K562 (cell line): ENCODE results near the gene NDFIP1. TPM values are rescaled to one million over a fixed set of nuclear protein-coding genes. Genes with fewer than 3 reads are reported as not detected.

ENCODE experiments used
- ATAC-seq: fragments of 200-7000 bp; cut with Tn5 transposase; 3 replicates; pipeline ENCODE4 v1.9.1; 2020; ENCODE audit warnings: moderate library complexity
- BruUV-seq: library from RNA; stranded (reverse); fragments of 400-500 nt; replicated peaks from 2 replicates; lab custom pipeline; 2021; lab: Mats Ljungman, UMichigan
- CTCF ChIA-PET: fragments of 300-600 bp; formaldehyde crosslinking; extraction: SDS; loops from one replicate; lab custom pipeline; 2021; ENCODE audit warnings: low intra/inter-chr PET ratio; lab: Yijun Ruan, JAX
- POLR2A ChIA-PET: fragments of 300-600, 350-650 bp; sonication (Branson Sonifier 250); formaldehyde crosslinking; extraction: SDS; loops from one replicate; lab custom pipeline; 2021; ENCODE audit warnings: antibody characterized with exemption, inconsistent platforms; lab: Yijun Ruan, JAX
- DNase-seq, 4 experiments: peaks; one replicate each; pipeline versions ENCODE4 v3.0.0 to v3.0.0-alpha.2; 2011 to 2018; ENCODE audit warnings: low spot score in 3 of 4, mixed read lengths in 3 of 4; ENCODE audit errors: extremely low read depth in 1 of 4
- FAIRE-seq: peaks from 2 replicates; lab custom pipeline; 2011; peaks lifted over from hg19 to GRCh38; lab: Jason Lieb, UNC
- H2AFZ ChIP-seq: 2 replicates; pipeline ENCODE4 v1.6.0; 2011; ENCODE audit warnings: low read depth, low read length, control low read depth, inconsistent platforms
- H3K27ac ChIP-seq: fragments of 200-600 bp; 3 replicates; pipeline ENCODE4 v1.8.0; 2011; ENCODE audit warnings: low read depth, mild to moderate bottlenecking, control low read depth, inconsistent platforms, low read length, moderate library complexity, mixed read lengths; ENCODE audit errors: extremely low read depth
- H3K27me3 ChIP-seq, 2 experiments: fragments of 300-600 bp in 1 of 2; 2 replicates in 1 of 2; 3 replicates in 1 of 2; pipeline versions ENCODE4 v1.6.0 to v1.8.0; 2011; ENCODE audit warnings: inconsistent platforms in 2 of 2, low read length in 2 of 2, mild to moderate bottlenecking in 1 of 2, mixed read lengths in 1 of 2, moderate library complexity in 1 of 2; ENCODE audit not compliant: control insufficient read depth in 2 of 2, insufficient read depth in 2 of 2
- H3K36me3 ChIP-seq: fragments of 300-600 bp; 3 replicates; pipeline ENCODE4 v1.8.0; 2011; ENCODE audit warnings: mild to moderate bottlenecking, low read length, inconsistent platforms; ENCODE audit not compliant: control insufficient read depth, insufficient read depth
- H3K4me1 ChIP-seq, 2 experiments: fragments of 200-600 bp in 1 of 2; replicated peaks in 1 of 2; 2 replicates in 1 of 2; 3 replicates in 1 of 2; pipeline versions ENCODE4 v1.5.1 to v1.8.0; 2011; ENCODE audit warnings: inconsistent platforms in 2 of 2, low read length in 2 of 2, mild to moderate bottlenecking in 1 of 2, mixed read lengths in 1 of 2, moderate library complexity in 1 of 2; ENCODE audit not compliant: control insufficient read depth in 2 of 2, insufficient read depth in 2 of 2
- H3K4me2 ChIP-seq: 2 replicates; pipeline ENCODE4 v1.6.1; 2011; ENCODE audit warnings: low read length, control low read depth, inconsistent platforms, mixed read lengths; ENCODE audit not compliant: insufficient read depth
- H3K4me3 ChIP-seq: fragments of 200-600 bp; sonication (generic), shearing (Covaris generic); 2 replicates; pipeline ENCODE4 v1.5.1; 2016; ENCODE audit warnings: control low read depth, inconsistent platforms
- H3K79me2 ChIP-seq: fragments of 200-600 bp; 3 replicates; pipeline ENCODE4 v1.8.0; 2011; ENCODE audit warnings: low read length, inconsistent platforms; ENCODE audit not compliant: control insufficient read depth, insufficient read depth
- H3K9ac ChIP-seq, 2 experiments: 2 replicates each; pipeline versions ENCODE4 v1.6.0 to v1.6.1; 2011; ENCODE audit warnings: low read depth in 2 of 2, low read length in 2 of 2, control low read depth in 1 of 2, inconsistent platforms in 1 of 2, mild to moderate bottlenecking in 1 of 2, mixed read lengths in 1 of 2; ENCODE audit not compliant: insufficient read depth in 1 of 2
- H3K9me1 ChIP-seq: one replicate; pipeline ENCODE4 v1.6.0; 2011; ENCODE audit warnings: inconsistent platforms, mild to moderate bottlenecking, low read length, moderate library complexity; ENCODE audit not compliant: control insufficient read depth, insufficient read depth
- H3K9me3 ChIP-seq: replicated peaks from 2 replicates; pipeline ENCODE4 v1.5.1; 2011; ENCODE audit warnings: low read depth, low read length, inconsistent platforms; ENCODE audit not compliant: control insufficient read depth, insufficient read depth
- H4K20me1 ChIP-seq: replicated peaks from 2 replicates; pipeline ENCODE4 v1.6.1; 2011; ENCODE audit warnings: low read length, inconsistent platforms, mixed read lengths; ENCODE audit not compliant: control insufficient read depth, insufficient read depth
- KLF6 ChIP-seq: fragments of 250-450 bp; sonication (Bioruptor Pico); IDR thresholded peaks from 2 replicates; pipeline ENCODE4 v1.4.0; 2020; ENCODE audit warnings: mild to moderate bottlenecking, moderate library complexity, borderline replicate concordance
- RFX1 ChIP-seq: fragments of 450-650 bp; IDR thresholded peaks from 2 replicates; pipeline ENCODE4 v1.6.1; 2016; ENCODE audit warnings: mild to moderate bottlenecking, moderate library complexity
- ZBTB2 ChIP-seq: fragments of 450-650 bp; IDR thresholded peaks from 2 replicates; pipeline ENCODE4 v1.6.1; 2016; ENCODE audit warnings: antibody characterized with exemption
- ZNF277 ChIP-seq: fragments of 250-450 bp; sonication (Bioruptor Pico); IDR thresholded peaks from 2 replicates; pipeline ENCODE4 v1.8.0; 2022; ENCODE audit warnings: inconsistent platforms, mild to moderate bottlenecking, moderate library complexity, borderline replicate concordance
- WGBS: fragments of 100-300 bp; shearing (Covaris generic); methylation state at CpG from one replicate; pipeline ENCODE4 v1.1.6; 2016; ENCODE audit warnings: low coverage, mixed read lengths; ENCODE audit not compliant: insufficient coverage; ENCODE audit errors: missing lambda C conversion rate; 5-methylcytosine and 5-hydroxymethylcytosine counted together
- in situ Hi-C: fragments of 300-500 bp; cut with MboI; formaldehyde crosslinking; loops from 4 replicates; pipeline ENCODE4 v1.15.0; 2018; ENCODE audit warnings: inconsistent platforms, mixed read lengths
- intact Hi-C: fragments of 100-400 bp; cut with micrococcal nuclease; formaldehyde crosslinking; loops from 2 replicates; pipeline ENCODE4 v1.14.2; 2022
- polyA plus RNA-seq, 8 experiments: library from polyadenylated mRNA; depleted of rRNA in 4 of 8; stranded (reverse) in 5 of 8; unstranded in 3 of 8; fragments of >200 nt; fragmentation: Nextera tagmentation in 2 of 8; fragmentation: Illumina TruSeq in 1 of 8; extraction: Ambion mirVana in 2 of 8; extraction: Trizol in 1 of 8; gene quantifications; 2 replicates each; pipeline versions ENCODE4 v1.2.1 to v1.2.3, GENCODE V29; 2011 to 2014; ENCODE audit warnings: inconsistent platforms in 1 of 8, missing spikeins in 1 of 8
- total RNA-seq, 7 experiments: library from RNA; depleted of rRNA in 6 of 7; stranded (reverse); fragments of >200 nt in 6 of 7; fragmentation: Illumina TruSeq in 2 of 7; extraction: Trizol in 2 of 7; gene quantifications; 2 replicates each; pipeline versions ENCODE4 v1.2.1 to v1.2.3, GENCODE V29; 2011 to 2021; ENCODE audit warnings: low replicate concordance in 1 of 7

NDFIP1 gene
- total and polyA plus RNA-seq, 9 of the 15 experiments (the other 6 are each of a cell fraction or from before 2014, with no cell fraction given), result 5.3 to 37.5 (median 31.9) TPM

GRCh38 chr5:142063878-142064331 lies 44.7 kb upstream of the NDFIP1 start:
- in situ Hi-C loops, result no loop called here

More at GRCh38 chr5:142063878-142064331, 44.7 kb upstream of the NDFIP1 start:
- POLR2A ChIA-PET, result interaction anchor here (1.5 kb wide), 1 partner anchor 11 kb away, joined by 5 read pairs; no protein-coding TSS in a partner anchor
- Histone ChIP-seq H3K4me1 (no peaks in the 10 kb centered on the region; a peak in 1 of 5 replicates), H2AFZ (no peak overlapping the region), H3K4me2 (no peak overlapping the region), H4K20me1 (no peaks in the 10 kb centered on the region), H3K27ac (no peak overlapping the region), H3K79me2 (no peaks in the 10 kb centered on the region), H3K9me1 (no peaks in the 10 kb centered on the region), H3K36me3 (no peaks in the 10 kb centered on the region), H3K9ac (peak overlapping the region in 1 of 2 experiments; percentile 48; a peak in 1 of 4 replicates), H3K9me3 (no peaks in the 10 kb centered on the region), H3K27me3 (peaks cover 24 to 39% of the 10 kb centered on the region in 2 experiments), H3K4me3 (no peak overlapping the region)
- TF ChIP-seq ZNF277 (CRISPR knock-in tag), result no peak
- peak; percentile 94 for TF ChIP-seq RFX1
- no peak for TF ChIP-seq KLF6 (CRISPR knock-in tag)
- TF ChIP-seq ZBTB2, result no peak
- FAIRE-seq (no peak), ATAC-seq (no peak), DNase-seq (no peak)
- intact Hi-C loops, result no loop called here
- no TSS peak for BruUV-seq
- CTCF ChIA-PET, result no interaction called here
- WGBS, result 5% methylated on average over 10 of the region's 10 CpGs
